GM12873 (cell line): Measurements from ENCODE around the gene GPC6.

Source experiments
- TF ChIP-seq, protein P1 (sequence below): IDR thresholded peaks from 2 replicates; pipeline ENCODE4 v1.5.1; 2012; ENCODE audit warnings: low read depth, mild to moderate bottlenecking, moderate library complexity, low read length, control low read depth; ENCODE audit not compliant: insufficient read depth; ENCODE audit errors: missing control alignments

The GPC6 gene

DNA sequence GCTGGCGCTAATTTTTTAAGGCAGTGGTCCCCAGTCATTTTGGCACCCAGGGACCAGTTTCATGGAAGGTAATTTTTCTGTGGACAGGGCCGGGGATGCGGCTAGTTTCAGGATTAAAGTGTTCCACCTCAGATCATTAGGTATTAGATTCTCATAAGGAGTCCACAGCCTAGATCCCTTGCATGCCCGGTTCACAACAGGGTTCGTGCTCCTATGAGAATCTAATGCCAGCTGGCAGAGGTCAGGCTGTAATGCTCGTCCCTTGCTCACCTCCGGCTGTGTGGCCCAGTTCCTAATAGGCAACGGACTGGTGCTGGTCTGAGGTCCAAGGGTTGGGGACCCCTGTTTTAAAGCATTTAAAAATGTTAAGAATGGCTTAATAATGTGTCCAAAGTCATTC, 54.1 kb downstream of the GPC6 start:
- TF ChIP-seq, protein P1, sequence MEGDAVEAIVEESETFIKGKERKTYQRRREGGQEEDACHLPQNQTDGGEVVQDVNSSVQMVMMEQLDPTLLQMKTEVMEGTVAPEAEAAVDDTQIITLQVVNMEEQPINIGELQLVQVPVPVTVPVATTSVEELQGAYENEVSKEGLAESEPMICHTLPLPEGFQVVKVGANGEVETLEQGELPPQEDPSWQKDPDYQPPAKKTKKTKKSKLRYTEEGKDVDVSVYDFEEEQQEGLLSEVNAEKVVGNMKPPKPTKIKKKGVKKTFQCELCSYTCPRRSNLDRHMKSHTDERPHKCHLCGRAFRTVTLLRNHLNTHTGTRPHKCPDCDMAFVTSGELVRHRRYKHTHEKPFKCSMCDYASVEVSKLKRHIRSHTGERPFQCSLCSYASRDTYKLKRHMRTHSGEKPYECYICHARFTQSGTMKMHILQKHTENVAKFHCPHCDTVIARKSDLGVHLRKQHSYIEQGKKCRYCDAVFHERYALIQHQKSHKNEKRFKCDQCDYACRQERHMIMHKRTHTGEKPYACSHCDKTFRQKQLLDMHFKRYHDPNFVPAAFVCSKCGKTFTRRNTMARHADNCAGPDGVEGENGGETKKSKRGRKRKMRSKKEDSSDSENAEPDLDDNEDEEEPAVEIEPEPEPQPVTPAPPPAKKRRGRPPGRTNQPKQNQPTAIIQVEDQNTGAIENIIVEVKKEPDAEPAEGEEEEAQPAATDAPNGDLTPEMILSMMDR = no peak

DNA sequence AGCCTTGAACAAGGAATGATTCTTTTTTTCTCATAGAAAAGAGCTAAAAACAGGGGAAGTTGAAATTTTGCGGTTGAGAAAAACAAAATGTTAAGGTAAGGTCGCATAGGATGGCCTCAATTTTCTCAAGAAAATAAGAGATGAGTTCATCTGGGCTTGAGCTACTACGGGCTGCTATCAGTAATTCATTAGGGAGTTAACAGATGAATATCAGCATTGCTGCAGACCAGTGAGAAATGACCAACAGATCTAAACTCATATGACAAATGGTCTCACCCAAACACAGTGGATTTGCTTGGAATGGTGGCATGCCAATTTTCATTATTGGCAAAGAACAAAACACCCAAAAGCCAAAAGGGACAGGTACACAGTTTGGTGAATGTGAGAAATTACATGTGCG, 56.6 kb downstream of the GPC6 start:
- TF ChIP-seq, protein P1 = no peak

DNA sequence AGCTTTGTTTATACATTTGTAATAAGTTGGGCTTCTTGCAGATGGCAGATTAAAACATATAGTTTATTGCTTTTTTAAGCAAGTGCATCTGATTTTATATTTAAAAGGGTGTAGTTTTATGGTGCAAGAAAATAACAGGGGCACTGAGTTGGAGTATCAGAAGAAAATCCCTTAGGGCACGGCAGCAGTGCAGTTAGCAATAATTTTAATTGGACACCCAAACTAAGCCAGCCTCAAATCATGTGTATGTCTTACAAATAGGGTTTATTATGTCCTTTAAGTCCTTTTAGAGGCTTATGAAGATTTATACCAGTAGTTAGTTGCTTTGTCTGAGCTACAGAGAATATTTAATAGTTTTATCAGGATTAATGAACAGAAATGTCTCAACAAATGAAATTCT, 57.5 kb downstream of the GPC6 start:
- TF ChIP-seq, protein P1 = no peak

DNA sequence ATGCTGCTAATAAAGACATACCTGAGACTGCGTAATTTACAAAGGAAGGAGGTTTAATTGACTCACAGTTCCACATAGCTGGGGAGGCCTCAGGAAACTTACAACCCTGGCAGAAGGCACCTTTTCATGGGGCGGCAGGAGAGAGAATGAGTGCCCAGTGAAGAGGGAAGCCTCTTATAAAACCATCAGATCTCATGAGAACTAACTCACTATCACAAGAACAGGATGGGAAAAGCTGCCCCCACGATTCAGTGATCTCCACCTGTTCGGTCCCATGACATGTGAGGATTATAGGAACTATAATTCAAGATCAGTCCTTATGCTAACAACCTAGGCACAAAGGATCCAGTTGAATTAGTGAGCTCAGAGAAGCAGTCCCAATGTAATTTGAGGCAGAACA, 59.4 kb downstream of the GPC6 start:
- TF ChIP-seq, protein P1 = no peak

DNA sequence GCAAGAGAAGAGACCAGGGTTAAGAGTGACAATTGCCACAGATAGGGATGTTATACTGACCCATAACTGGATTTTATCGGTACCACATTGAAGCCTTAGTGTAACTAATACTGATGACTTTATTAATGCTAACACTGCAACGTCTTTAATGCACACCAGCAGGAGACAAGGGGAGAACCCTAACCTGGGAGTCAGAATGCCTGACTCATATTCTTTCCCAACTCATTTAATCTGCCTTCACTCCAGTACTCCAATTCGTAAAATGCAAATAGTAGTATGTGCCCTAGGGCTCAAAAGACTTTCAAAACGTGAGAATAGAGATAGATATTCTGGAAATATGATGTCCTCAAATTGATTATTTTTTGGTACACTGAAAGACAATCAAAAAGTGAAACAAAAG, 62.4 kb downstream of the GPC6 start:
- TF ChIP-seq, protein P1 = no peak

DNA sequence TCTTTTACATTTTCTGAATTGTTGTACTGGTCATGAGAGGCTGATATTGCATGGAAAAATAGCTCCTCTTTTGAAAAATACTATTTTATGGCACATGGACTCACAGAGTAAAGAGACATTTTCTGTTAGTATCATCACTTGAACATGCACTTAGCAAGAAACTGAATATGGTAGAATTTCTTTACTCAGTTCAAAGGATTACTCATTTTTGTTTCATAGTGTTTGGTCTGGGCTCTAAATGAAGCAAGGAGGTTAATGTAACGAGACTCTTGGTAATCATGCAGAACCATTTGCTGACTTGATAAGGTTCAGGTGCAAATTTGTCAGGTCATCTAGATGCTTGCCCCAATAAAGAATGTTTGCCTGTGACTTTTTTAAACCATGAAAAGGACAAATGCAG, 63.2 kb downstream of the GPC6 start:
- TF ChIP-seq, protein P1 = no peak

DNA sequence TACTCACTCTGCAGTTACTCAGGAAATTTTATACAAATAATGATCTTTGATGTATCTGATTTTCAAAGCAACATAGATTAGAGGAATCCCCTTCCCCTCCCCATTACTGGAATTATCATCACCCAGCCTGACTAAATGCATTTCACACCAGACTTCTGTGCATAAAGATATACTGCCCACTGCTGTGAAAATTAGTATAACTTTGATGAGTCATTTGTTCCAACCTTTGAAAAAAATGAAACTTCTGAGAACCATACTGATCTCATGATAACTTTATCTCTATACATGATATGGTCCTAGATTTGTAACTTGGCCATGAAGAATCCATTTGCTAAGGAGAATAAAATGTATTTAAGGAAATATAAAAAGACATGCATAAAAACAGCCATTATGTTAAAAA, 63.9 kb downstream of the GPC6 start:
- TF ChIP-seq, protein P1 = no peak
